ENCODE results near the gene CLMN.
A peak's percentile ranks its signal among the peaks of the same experiment; 100 is the strongest.

Gene CLMN

DNA sequence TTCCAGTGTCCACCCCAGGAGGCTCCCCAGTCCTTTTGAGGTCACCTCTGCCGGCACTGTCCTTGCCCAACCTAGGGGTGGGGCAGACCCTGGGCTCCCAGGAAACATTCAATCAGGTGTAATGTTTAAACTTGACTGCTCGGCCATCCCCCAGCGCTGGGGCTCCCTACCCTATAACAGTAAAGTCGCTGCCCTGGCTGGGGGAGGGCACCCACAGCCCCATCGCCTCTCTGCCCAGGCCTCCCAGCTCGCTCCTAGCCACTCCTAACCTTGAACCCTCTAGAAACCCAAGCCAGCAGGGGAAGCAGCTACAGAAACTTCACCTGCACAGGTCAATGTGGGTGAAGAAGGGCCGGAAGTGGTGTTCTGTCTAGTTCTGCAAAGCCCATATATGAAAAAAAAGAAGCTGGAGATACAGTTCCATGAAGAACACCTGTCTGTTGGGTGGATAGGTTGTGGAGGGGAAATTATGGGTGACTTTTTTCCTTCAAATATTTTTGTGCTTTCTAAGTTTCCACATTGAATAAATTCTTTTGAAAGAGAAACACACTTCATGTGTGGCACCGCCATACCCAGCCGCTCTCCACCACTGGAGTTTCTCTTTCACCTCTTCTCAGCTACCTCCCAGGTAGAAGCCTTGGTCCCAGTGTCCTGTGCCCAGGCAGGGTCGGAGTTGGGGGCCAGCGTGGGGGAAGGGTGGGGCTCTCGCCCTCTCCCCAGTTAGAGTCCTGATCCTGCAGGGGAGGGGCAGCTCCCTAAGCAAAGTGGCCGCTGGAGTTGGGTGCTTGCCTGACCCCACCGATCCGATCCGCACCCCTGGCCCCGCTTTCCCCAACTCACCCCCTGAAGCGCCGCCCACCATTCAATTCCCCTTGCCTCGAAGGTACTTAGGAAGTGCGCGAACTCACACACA, 1.1 kb downstream of the CLMN start:
- peak overlapping the region; percentile 32 to 72 for H3K27ac ChIP-seq
- TF ChIP-seq, protein P1, sequence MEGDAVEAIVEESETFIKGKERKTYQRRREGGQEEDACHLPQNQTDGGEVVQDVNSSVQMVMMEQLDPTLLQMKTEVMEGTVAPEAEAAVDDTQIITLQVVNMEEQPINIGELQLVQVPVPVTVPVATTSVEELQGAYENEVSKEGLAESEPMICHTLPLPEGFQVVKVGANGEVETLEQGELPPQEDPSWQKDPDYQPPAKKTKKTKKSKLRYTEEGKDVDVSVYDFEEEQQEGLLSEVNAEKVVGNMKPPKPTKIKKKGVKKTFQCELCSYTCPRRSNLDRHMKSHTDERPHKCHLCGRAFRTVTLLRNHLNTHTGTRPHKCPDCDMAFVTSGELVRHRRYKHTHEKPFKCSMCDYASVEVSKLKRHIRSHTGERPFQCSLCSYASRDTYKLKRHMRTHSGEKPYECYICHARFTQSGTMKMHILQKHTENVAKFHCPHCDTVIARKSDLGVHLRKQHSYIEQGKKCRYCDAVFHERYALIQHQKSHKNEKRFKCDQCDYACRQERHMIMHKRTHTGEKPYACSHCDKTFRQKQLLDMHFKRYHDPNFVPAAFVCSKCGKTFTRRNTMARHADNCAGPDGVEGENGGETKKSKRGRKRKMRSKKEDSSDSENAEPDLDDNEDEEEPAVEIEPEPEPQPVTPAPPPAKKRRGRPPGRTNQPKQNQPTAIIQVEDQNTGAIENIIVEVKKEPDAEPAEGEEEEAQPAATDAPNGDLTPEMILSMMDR (IDR thresholded peaks at IDR 0.05) = no peak

DNA sequence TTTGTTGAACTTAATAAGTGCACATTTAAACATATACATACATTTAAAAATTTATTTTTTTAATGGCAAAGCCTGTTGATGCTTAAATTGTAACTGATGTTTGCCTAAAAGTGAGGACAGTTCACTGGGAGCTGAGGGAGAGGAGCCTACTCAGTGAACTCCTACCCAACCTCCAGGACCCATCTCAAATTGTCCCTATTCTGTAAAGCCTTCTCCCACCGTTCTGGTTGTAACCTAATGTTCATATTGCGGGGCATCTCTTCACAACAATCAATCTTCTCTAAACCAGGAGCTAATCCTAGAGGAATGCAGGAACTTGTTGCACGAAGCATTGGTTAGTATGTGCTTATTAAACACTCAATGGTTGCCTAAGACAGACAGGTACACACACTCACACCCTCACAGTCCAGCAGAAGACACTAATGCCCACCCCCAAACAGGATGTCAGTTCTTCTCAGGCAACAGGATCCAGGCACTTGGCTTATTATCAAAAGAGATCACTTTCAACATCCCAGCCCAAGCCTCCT, 1.8 kb downstream of the CLMN start:
- Histone ChIP-seq H3K27ac (peak overlapping the region in 1 of 2 donors; percentile 72), H3K4me3 (peak overlapping the region; percentile 78)
- TF ChIP-seq, protein P1 (IDR thresholded peaks at IDR 0.05) = no peak
- no peak for DNase-seq (ENCODE audit: low spot score)

More for the DNA sequence above, 1.1 kb downstream of the CLMN start:
- H3K4me3 ChIP-seq = peak overlapping the region; percentile 78
- DNase-seq (ENCODE audit: low spot score) = no peak

DNA sequence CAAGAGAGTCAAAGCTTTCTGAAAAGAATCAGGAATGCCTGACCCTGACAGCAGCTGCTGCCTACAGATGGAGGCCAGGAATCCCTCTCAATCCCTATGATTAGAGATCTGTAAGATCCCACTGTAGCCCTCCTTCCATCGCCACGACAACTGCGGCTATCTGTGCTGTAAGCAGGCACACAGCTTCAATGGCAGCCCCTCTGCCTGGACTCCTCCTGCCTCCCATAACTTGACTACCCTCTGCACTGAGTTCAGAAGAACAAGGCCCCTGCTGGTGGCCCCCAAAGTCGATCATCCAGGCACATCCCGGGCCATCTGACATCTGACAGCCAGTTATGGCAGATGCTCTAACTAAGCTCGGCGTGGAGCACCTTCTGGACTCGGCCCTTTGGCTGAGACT, 2.9 kb downstream of the CLMN start:
- no peak for DNase-seq (ENCODE audit: low spot score)
- TF ChIP-seq, protein P1 (IDR thresholded peaks at IDR 0.05) = no peak
- Histone ChIP-seq H3K4me3 (no peak overlapping the region), H3K27ac (peak overlapping the region in 1 of 2 donors; percentile 52)

DNA sequence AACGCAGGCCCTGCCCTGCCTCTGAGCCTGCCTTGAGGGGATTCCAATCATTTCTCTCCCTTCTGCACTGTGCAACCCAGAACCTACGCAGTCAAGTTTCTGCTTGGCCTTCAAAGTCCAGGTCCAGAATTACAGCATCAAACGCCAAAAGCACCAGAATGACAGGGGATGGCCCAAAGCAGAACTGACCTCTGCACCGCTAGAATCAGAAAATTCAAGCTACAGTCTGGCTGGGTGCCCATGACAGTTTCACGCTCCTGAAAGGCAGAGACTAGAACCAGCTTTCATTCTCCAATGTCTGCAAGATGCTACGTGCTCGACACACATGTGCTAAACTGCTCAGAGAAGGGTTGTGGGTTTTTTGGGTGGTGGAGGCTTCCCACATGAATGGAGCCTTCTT, 4.1 kb downstream of the CLMN start:
- no peak for DNase-seq (ENCODE audit: low spot score)
- TF ChIP-seq, protein P1 (IDR thresholded peaks at IDR 0.05) = no peak
- Histone ChIP-seq H3K27ac (peak overlapping the region in 1 of 2 donors; percentile 80), H3K4me3 (no peak overlapping the region)

DNA sequence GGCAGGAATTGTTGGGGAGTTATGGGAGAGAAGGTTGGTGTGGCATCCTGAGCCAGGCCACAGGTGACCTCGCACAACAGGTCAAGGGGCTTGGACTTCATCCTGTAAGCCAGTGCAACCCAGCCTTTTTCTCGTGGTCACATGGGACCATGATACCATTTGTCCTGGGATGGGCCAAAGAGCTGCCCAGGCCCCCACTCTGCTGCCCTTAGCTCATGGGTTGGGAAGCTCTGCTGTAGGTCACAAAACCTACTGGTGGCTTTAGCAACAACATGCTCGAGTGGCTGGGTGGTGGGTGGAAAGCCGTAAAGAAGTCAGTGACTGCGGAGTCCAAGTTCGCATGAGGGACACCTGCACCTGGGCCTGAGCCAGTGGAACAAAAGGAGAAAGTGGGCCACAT, 4.6 kb downstream of the CLMN start:
- Histone ChIP-seq H3K4me3 (no peak overlapping the region), H3K27ac (peak overlapping the region; percentile 45 to 80)
- DNase-seq (ENCODE audit: low spot score) = no peak
- TF ChIP-seq, protein P1 (IDR thresholded peaks at IDR 0.05) = no peak

DNA sequence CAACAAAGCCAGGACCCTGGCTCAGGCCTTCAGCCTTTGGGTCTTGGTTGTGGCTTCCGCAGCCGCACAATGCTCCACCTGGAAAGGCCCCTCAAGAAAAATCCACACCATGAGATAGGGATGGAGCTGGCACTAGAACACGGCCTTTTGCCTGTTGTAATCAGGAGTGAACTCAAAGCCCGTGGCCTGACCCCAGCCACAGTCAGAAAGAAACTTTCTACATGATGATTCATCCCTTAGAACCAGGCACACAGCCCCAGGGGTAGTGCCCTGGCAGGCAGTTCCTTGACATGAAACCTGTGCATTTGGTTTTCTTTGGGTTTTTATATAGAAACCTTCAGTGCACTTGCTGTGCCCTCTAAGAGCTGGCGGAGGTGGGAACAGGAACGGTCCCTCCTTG, 5.1 kb downstream of the CLMN start:
- TF ChIP-seq, protein P1 (IDR thresholded peaks at IDR 0.05) = no peak
- Histone ChIP-seq H3K27ac (peak overlapping the region; percentile 45 to 80), H3K4me3 (no peak overlapping the region)
- DNase-seq (ENCODE audit: low spot score) = no peak
